NB4 (cell line): ENCODE measurements around the gene SPTBN2.

ENCODE experiments used
- DNase-seq: peaks from one replicate; pipeline ENCODE4 v3.0.0; 2010; ENCODE audit warnings: low read depth
- H3K4me3 ChIP-seq: one replicate; pipeline ENCODE4 v1.5.1; 2011; ENCODE audit warnings: mild to moderate bottlenecking, low read depth, low read length, moderate library complexity
- CTCF ChIP-seq: IDR thresholded peaks from one replicate; pipeline ENCODE4 v1.5.1; 2012; ENCODE audit warnings: low read depth, low read length
- MAX ChIP-seq: IDR thresholded peaks from 2 replicates; pipeline ENCODE4 v1.6.1; 2011; ENCODE audit warnings: low read depth, low read length
- MYC ChIP-seq: IDR thresholded peaks from 2 replicates; pipeline ENCODE4 v1.6.1; 2011; ENCODE audit warnings: low read depth, low read length
- POLR2A ChIP-seq: IDR thresholded peaks from 2 replicates; pipeline ENCODE4 v1.6.1; 2011; ENCODE audit warnings: mild to moderate bottlenecking; ENCODE audit not compliant: insufficient read length; ENCODE audit errors: extremely low read depth

The SPTBN2 gene

GRCh38 chr11:66692871-66693331, 36.1 kb downstream of the SPTBN2 start:
- no peak for TF ChIP-seq MAX
- no peak for TF ChIP-seq POLR2A
- no peak for TF ChIP-seq MYC
- TF ChIP-seq CTCF = no peak
- no peak overlapping the region for H3K4me3 ChIP-seq
- no peak for DNase-seq

GRCh38 chr11:66692446-66692845, 36.6 kb downstream of the SPTBN2 start:
- DNase-seq = no peak

GRCh38 chr11:66691311-66691980, 37.6 kb downstream of the SPTBN2 start:
- no peak overlapping the region for H3K4me3 ChIP-seq
- no peak for DNase-seq
- TF ChIP-seq MYC (no peak), CTCF (no peak), POLR2A (no peak), MAX (no peak)

More at GRCh38 chr11:66692446-66692845, 36.6 kb downstream of the SPTBN2 start:
- H3K4me3 ChIP-seq = no peak overlapping the region
- TF ChIP-seq MYC = no peak
- no peak for TF ChIP-seq MAX

GRCh38 chr11:66689661-66690590, 39.1 kb downstream of the SPTBN2 start:
- H3K4me3 ChIP-seq = no peak overlapping the region
- DNase-seq = no peak
- no peak for TF ChIP-seq MAX
- no peak for TF ChIP-seq CTCF
- no peak for TF ChIP-seq MYC
- no peak for TF ChIP-seq POLR2A

GRCh38 chr11:66688561-66689534, 40.2 kb downstream of the SPTBN2 start:
- TF ChIP-seq CTCF (no peak), MYC (no peak), MAX (no peak), POLR2A (no peak)
- H3K4me3 ChIP-seq = no peak overlapping the region
- no peak for DNase-seq
